HG03520 (cell line): Measurements from ENCODE around the gene ATP8A1.
"Not testable (repeated sequence)": the region's sequence is repeated elsewhere in the genome, so short reads cannot be mapped to it uniquely, and the experiment has no call there.

ENCODE experiments used
- ATAC-seq: cut with Tn5 transposase; IDR thresholded peaks from one replicate; pipeline ENCODE4 v1.9.1; 2021; ENCODE audit warnings: mild to moderate bottlenecking, moderate library complexity; ENCODE audit not compliant: unreplicated experiment

Gene ATP8A1

DNA sequence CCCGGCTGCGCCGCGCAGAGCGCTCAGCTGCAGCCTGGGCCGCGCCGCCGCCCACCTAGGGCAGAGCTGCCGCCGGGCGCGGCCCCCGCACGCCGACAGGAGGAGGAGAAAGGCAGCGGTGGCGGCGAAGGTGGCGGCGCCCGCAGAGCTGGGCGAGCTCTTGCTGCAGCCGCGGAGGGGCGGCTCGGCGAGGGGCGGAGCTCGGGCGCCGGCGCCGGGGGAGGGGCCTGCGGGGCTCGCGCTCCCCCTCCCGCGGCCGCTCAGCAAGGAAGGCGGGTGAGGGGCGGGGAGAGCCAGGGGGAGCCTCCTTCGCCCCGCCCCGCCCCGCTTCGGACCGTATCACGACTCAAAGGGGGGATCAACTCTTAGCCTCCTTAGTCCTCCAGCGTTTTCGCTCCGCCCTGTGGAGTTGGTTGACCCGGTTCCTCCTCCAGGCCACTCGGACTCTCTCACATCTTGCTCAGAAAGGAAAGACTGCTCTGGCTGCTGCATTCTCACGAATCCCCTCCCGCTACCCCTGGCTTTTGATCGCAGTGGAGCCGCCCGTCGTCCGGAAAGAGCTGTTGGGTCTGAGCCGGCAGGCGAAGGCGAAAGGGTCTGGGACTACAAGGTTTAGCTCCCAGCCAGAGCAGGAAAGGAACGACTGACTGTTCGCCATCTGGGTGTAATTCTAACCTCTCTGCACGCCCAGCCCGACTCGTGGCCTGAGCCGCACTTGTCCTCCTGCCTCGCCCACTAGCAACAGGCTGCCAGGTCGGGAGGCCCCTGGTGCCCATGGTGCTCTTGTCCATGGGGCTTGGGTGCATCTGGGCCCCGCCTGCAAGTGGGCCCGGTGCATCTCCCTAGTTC lies at the start of gene ATP8A1:
Gene ATP8A1, minus strand, starts transcription at position 162 of the 849 bp plus-strand sequence. CDS start 232 bp downstream, outside the sequence.
- peak; percentile 71 for ATAC-seq

DNA sequence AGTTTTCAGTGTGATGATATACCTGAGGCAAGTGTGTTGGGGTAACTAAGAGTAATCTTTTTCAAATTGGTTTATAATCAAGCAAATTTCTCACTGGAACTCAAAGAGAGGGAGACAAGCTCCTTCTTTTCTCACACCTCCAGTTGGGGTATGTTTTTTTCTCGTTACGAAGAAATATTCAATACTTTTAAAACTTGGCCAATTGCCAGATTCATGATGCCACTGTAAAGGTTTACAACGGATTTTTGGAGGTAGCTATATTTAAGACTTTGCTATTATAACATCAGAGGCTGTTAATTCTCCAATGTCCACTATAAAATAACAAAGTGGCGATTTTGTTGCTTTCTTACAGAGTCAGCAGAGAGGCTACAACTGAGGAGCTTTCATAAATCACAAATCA lies 49.2 kb upstream of the ATP8A1 start:
- no peak for ATAC-seq

GRCh38 chr4:42703813-42704212 lies 46.9 kb upstream of the ATP8A1 start:
- no peak for ATAC-seq

GRCh38 chr4:42702895-42703294 lies 46.0 kb upstream of the ATP8A1 start:
- no peak for ATAC-seq

DNA sequence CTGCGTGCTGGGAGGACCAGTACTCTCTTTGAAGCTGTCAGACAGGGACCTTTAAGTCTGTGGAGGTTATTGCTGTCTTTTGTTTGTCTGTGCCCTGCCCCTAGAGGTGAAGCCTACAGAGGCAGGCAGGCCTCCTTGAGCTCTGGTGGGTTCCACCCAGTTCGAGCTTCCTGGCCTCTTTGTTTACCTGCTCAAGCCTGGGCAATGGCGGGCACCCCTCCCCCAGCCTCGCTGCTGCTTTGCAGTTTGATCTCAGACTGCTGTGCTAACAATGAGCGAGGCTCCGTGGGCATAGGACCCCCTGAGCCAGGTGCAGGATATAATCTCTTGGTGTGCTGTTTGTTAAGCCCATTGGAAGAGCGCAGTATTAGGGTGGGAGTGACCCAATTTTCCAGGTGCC lies 44.9 kb upstream of the ATP8A1 start:
- ATAC-seq, result not testable (repeated sequence)

GRCh38 chr4:42690537-42690936 lies 33.6 kb upstream of the ATP8A1 start:
- ATAC-seq, result no peak

GRCh38 chr4:42683393-42683792 lies 26.5 kb upstream of the ATP8A1 start:
- ATAC-seq, result no peak

GRCh38 chr4:42678512-42678911 lies 21.6 kb upstream of the ATP8A1 start:
- no peak for ATAC-seq

GRCh38 chr4:42676066-42676951 lies 19.4 kb upstream of the ATP8A1 start:
- ATAC-seq, result no peak

- ATAC-seq, result no peak
Measured at GRCh38 chr4:42673082-42673425, 16.1 kb upstream of the ATP8A1 start.

DNA sequence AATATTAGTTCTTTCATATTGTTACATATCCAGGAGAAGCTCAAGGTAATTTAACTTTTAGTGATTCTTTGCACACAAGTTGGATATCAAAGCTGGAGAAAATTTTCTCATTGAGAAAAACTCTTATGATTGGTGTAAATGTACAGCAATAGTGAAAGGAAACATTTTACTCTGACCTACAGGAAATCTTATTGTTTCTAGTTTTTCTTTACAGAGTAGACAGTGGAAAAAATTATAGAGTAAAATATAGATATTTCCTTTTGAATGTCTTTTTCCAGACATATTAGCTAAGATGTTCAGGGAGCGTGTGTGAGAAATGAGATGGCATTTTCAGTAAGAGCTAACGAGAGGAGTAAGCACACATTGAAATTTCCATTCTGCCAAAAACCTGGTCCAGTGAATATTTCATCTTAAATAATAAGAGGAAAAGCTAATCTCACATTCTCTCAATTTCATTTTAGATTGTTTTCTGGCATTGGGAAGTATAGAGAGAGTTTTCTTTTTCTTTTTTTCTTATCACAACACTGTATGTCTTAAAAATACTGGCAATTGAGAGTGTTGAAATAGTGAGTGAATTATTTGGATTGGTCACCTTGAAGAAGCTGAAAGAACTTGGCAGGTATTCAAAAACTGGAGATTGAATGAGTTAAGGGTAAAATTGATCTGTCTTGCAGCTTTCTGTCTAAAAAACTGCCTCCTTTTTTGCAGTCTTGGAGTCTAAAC lies 15.6 kb upstream of the ATP8A1 start:
- ATAC-seq, result no peak

- peak; percentile 94 for ATAC-seq
Measured at GRCh38 chr4:42671431-42672194, 14.7 kb upstream of the ATP8A1 start.

GRCh38 chr4:42658261-42658660 lies 1.4 kb upstream of the ATP8A1 start:
- no peak for ATAC-seq

GRCh38 chr4:42656679-42656943 lies 294 bp downstream of the ATP8A1 start:
- ATAC-seq, result no peak

- ATAC-seq, result peak; percentile 13
Measured at GRCh38 chr4:42655921-42656678, 805 bp downstream of the ATP8A1 start.

- ATAC-seq, result no peak
Measured at GRCh38 chr4:42655269-42655637, 1.7 kb downstream of the ATP8A1 start.

- ATAC-seq, result peak; percentile 25
Measured at GRCh38 chr4:42654631-42655268, 2.2 kb downstream of the ATP8A1 start.

GRCh38 chr4:42653626-42654560 lies 3.0 kb downstream of the ATP8A1 start:
- ATAC-seq, result no peak
